HCT116 (cell line): ENCODE measurements around the gene RALB.

ENCODE experiments used
- EZH2 ChIP-seq: fragments of 200-600 bp; sonication (generic); IDR thresholded peaks from 2 replicates; pipeline ENCODE4 v1.6.1; 2017; ENCODE audit warnings: antibody characterized with exemption, mixed run types
- EZH2phosphoT487 ChIP-seq: fragments of 200-600 bp; IDR thresholded peaks from 2 replicates; pipeline ENCODE4 v1.6.1; 2018; ENCODE audit warnings: antibody characterized with exemption, borderline replicate concordance
- JUND ChIP-seq: IDR thresholded peaks from 2 replicates; pipeline ENCODE4 v1.6.1; 2012
- POLR2A ChIP-seq: IDR thresholded peaks from 2 replicates; pipeline ENCODE4 v1.7.0; 2011; ENCODE audit warnings: borderline replicate concordance; ENCODE audit not compliant: insufficient read depth, insufficient read length; ENCODE audit errors: extremely low read depth
- YY1 ChIP-seq: IDR thresholded peaks from 2 replicates; pipeline ENCODE4 v1.6.1; 2011; ENCODE audit warnings: low read length, low read depth, moderate library complexity, mild to moderate bottlenecking; ENCODE audit not compliant: insufficient replicate concordance; ENCODE audit errors: extremely low read depth
- ZFX ChIP-seq: fragments of 450-650 bp; IDR thresholded peaks from 2 replicates; pipeline ENCODE4 v1.6.1; 2017
- ZNF274 ChIP-seq: fragments of 200-500 bp; sonication (Bioruptor generic); IDR thresholded peaks from 2 replicates; pipeline ENCODE4 v1.6.1; 2014; ENCODE audit warnings: mild to moderate bottlenecking, low read depth, low read length, inconsistent platforms
- TF ChIP-seq, protein P1 (sequence below), 3 experiments: fragments of 200-600 bp in 1 of 3; sonication (generic) in 1 of 3; IDR thresholded peaks in 2 of 3; conservative IDR thresholded peaks in 1 of 3; 2 replicates each; pipeline ENCODE4 v1.5.1; 2012 to 2017; ENCODE audit warnings: low read depth in 2 of 3, low read length in 2 of 3, antibody characterized with exemption in 1 of 3, borderline replicate concordance in 1 of 3, control low read depth in 1 of 3, mild to moderate bottlenecking in 1 of 3, mixed read lengths in 1 of 3, mixed run types in 1 of 3, moderate library complexity in 1 of 3; ENCODE audit not compliant: insufficient read depth in 1 of 3
- TF ChIP-seq, protein P2 (sequence below): IDR thresholded peaks from 2 replicates; pipeline ENCODE4 v1.6.1; 2012; ENCODE audit warnings: low read depth
- TF ChIP-seq, protein P3 (sequence below): IDR thresholded peaks from 2 replicates; pipeline ENCODE4 v1.6.1; 2012

DNA sequence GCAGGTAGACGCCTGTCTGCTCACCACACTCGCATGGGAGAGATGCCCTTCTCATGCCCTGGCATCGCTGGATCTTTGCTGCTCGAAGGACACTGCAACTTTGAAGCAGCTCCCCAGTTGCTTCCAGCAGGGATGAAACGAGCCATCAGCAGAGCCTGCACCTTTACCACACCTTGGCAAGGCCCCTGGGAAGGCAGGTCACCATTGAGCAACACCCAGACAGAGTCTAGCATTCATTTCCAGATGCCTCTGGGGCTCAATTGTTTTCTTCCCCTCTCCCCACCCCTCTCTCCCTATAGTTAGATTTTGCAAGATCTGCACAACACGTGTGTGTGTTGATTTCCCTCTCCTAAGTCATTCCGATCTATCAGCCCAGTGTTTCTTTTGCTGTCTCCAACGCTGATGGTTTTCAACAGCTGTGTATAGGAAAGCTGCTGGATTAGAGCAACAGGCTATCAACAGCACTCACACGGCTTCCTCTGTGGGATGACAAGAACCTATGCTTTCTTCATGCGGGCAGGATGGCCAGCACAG is 67.7 kb downstream of the RALB start:
- no peak for TF ChIP-seq POLR2A
- TF ChIP-seq EZH2 = no peak
- TF ChIP-seq, protein P1, sequence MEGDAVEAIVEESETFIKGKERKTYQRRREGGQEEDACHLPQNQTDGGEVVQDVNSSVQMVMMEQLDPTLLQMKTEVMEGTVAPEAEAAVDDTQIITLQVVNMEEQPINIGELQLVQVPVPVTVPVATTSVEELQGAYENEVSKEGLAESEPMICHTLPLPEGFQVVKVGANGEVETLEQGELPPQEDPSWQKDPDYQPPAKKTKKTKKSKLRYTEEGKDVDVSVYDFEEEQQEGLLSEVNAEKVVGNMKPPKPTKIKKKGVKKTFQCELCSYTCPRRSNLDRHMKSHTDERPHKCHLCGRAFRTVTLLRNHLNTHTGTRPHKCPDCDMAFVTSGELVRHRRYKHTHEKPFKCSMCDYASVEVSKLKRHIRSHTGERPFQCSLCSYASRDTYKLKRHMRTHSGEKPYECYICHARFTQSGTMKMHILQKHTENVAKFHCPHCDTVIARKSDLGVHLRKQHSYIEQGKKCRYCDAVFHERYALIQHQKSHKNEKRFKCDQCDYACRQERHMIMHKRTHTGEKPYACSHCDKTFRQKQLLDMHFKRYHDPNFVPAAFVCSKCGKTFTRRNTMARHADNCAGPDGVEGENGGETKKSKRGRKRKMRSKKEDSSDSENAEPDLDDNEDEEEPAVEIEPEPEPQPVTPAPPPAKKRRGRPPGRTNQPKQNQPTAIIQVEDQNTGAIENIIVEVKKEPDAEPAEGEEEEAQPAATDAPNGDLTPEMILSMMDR (IDR thresholded peaks at IDR 0.05 in 2 of 3, conservative IDR thresholded peaks at IDR 0.05 in 1 of 3; ENCODE audit: borderline replicate concordance in 1 of 3, insufficient read depth in 1 of 3, low read depth in 2 of 3, low read length in 2 of 3) = no peak
- no peak for TF ChIP-seq ZFX
- no peak for TF ChIP-seq YY1
- TF ChIP-seq EZH2phosphoT487 = no peak
- no peak for TF ChIP-seq JUND
- no peak for TF ChIP-seq ZNF274
- TF ChIP-seq, protein P2, sequence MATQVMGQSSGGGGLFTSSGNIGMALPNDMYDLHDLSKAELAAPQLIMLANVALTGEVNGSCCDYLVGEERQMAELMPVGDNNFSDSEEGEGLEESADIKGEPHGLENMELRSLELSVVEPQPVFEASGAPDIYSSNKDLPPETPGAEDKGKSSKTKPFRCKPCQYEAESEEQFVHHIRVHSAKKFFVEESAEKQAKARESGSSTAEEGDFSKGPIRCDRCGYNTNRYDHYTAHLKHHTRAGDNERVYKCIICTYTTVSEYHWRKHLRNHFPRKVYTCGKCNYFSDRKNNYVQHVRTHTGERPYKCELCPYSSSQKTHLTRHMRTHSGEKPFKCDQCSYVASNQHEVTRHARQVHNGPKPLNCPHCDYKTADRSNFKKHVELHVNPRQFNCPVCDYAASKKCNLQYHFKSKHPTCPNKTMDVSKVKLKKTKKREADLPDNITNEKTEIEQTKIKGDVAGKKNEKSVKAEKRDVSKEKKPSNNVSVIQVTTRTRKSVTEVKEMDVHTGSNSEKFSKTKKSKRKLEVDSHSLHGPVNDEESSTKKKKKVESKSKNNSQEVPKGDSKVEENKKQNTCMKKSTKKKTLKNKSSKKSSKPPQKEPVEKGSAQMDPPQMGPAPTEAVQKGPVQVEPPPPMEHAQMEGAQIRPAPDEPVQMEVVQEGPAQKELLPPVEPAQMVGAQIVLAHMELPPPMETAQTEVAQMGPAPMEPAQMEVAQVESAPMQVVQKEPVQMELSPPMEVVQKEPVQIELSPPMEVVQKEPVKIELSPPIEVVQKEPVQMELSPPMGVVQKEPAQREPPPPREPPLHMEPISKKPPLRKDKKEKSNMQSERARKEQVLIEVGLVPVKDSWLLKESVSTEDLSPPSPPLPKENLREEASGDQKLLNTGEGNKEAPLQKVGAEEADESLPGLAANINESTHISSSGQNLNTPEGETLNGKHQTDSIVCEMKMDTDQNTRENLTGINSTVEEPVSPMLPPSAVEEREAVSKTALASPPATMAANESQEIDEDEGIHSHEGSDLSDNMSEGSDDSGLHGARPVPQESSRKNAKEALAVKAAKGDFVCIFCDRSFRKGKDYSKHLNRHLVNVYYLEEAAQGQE = no peak
- TF ChIP-seq, protein P3, sequence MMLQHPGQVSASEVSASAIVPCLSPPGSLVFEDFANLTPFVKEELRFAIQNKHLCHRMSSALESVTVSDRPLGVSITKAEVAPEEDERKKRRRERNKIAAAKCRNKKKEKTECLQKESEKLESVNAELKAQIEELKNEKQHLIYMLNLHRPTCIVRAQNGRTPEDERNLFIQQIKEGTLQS = no peak
